ENCODE results near the gene TM2D3. TPM values are rescaled to one million over a fixed set of nuclear protein-coding genes. Genes with fewer than 3 reads are reported as not detected.

The TM2D3 gene
- total RNA-seq, 1 donor from 2014 or later: 55.3 TPM

- Mint-ChIP-seq H3K4me1 (ENCODE audit: unreplicated experiment) (peaks cover 2% of the 10 kb centered on the region), H3K27ac (ENCODE audit: unreplicated experiment) (no peak overlapping the region), H3K9me3 (ENCODE audit: unreplicated experiment) (peaks cover 3% of the 10 kb centered on the region), H3K4me3 (ENCODE audit: unreplicated experiment) (no peak overlapping the region), H3K36me3 (ENCODE audit: unreplicated experiment) (no peaks in the 10 kb centered on the region), H3K27me3 (ENCODE audit: unreplicated experiment) (peaks cover 12% of the 10 kb centered on the region)
- no peak for DNase-seq (ENCODE audit: extremely low spot score, unreplicated experiment)
- TF ChIP-seq CTCF (IDR thresholded peaks at IDR 0.05): no peak
Measured at GRCh38 chr15:101607108-101607507, 45.1 kb downstream of the TM2D3 start.

- no peak overlapping the region for H3K27ac Mint-ChIP-seq (ENCODE audit: unreplicated experiment)
- peaks cover 23% of the 10 kb centered on the region for H3K27me3 Mint-ChIP-seq (ENCODE audit: unreplicated experiment)
- no peak overlapping the region for H3K4me3 Mint-ChIP-seq (ENCODE audit: unreplicated experiment)
- H3K36me3 Mint-ChIP-seq (ENCODE audit: unreplicated experiment): no peaks in the 10 kb centered on the region
- no peak for DNase-seq (ENCODE audit: extremely low spot score, unreplicated experiment)
- H3K4me1 Mint-ChIP-seq (ENCODE audit: unreplicated experiment): peaks cover 2% of the 10 kb centered on the region
- no peak for TF ChIP-seq CTCF (IDR thresholded peaks at IDR 0.05)
- H3K9me3 Mint-ChIP-seq (ENCODE audit: unreplicated experiment): peaks cover 3% of the 10 kb centered on the region
Measured at GRCh38 chr15:101604124-101604874, 47.9 kb downstream of the TM2D3 start.

GRCh38 chr15:101602801-101603200, 49.4 kb downstream of the TM2D3 start:
- peaks cover 34% of the 10 kb centered on the region for H3K27me3 Mint-ChIP-seq (ENCODE audit: unreplicated experiment)
- H3K4me3 Mint-ChIP-seq (ENCODE audit: unreplicated experiment): no peak overlapping the region

GRCh38 chr15:101600035-101600434, 52.1 kb downstream of the TM2D3 start:
- Mint-ChIP-seq H3K4me3 (ENCODE audit: unreplicated experiment) (no peak overlapping the region), H3K9me3 (ENCODE audit: unreplicated experiment) (peaks cover 17% of the 10 kb centered on the region), H3K36me3 (ENCODE audit: unreplicated experiment) (no peaks in the 10 kb centered on the region), H3K27ac (ENCODE audit: unreplicated experiment) (no peak overlapping the region), H3K4me1 (ENCODE audit: unreplicated experiment) (peaks cover 3% of the 10 kb centered on the region), H3K27me3 (ENCODE audit: unreplicated experiment) (peaks cover 38% of the 10 kb centered on the region)
- TF ChIP-seq CTCF (IDR thresholded peaks at IDR 0.05): no peak
- no peak for DNase-seq (ENCODE audit: extremely low spot score, unreplicated experiment)

More at GRCh38 chr15:101602801-101603200, 49.4 kb downstream of the TM2D3 start:
- peaks cover 6% of the 10 kb centered on the region for H3K9me3 Mint-ChIP-seq (ENCODE audit: unreplicated experiment)
- no peaks in the 10 kb centered on the region for H3K36me3 Mint-ChIP-seq (ENCODE audit: unreplicated experiment)
- H3K27ac Mint-ChIP-seq (ENCODE audit: unreplicated experiment): no peak overlapping the region
- no peak for DNase-seq (ENCODE audit: extremely low spot score, unreplicated experiment)
- no peak for TF ChIP-seq CTCF (IDR thresholded peaks at IDR 0.05)
- no peaks in the 10 kb centered on the region for H3K4me1 Mint-ChIP-seq (ENCODE audit: unreplicated experiment)

GRCh38 chr15:101599091-101599490, 53.1 kb downstream of the TM2D3 start:
- DNase-seq (ENCODE audit: extremely low spot score, unreplicated experiment): no peak
- TF ChIP-seq CTCF (IDR thresholded peaks at IDR 0.05): no peak
- peaks cover 14% of the 10 kb centered on the region for H3K9me3 Mint-ChIP-seq (ENCODE audit: unreplicated experiment)
- H3K36me3 Mint-ChIP-seq (ENCODE audit: unreplicated experiment): no peaks in the 10 kb centered on the region
- no peak overlapping the region for H3K27ac Mint-ChIP-seq (ENCODE audit: unreplicated experiment)
- peaks cover 3% of the 10 kb centered on the region for H3K4me1 Mint-ChIP-seq (ENCODE audit: unreplicated experiment)
- H3K27me3 Mint-ChIP-seq (ENCODE audit: unreplicated experiment): peaks cover 38% of the 10 kb centered on the region
- H3K4me3 Mint-ChIP-seq (ENCODE audit: unreplicated experiment): no peak overlapping the region
